Measurements from ENCODE around the gene IGFBP7. TPM values are rescaled to one million over a fixed set of nuclear protein-coding genes. Genes with fewer than 3 reads are reported as not detected.

IGFBP7 gene
- total RNA-seq, 2 experiments from 2014 or later: not detected

DNA sequence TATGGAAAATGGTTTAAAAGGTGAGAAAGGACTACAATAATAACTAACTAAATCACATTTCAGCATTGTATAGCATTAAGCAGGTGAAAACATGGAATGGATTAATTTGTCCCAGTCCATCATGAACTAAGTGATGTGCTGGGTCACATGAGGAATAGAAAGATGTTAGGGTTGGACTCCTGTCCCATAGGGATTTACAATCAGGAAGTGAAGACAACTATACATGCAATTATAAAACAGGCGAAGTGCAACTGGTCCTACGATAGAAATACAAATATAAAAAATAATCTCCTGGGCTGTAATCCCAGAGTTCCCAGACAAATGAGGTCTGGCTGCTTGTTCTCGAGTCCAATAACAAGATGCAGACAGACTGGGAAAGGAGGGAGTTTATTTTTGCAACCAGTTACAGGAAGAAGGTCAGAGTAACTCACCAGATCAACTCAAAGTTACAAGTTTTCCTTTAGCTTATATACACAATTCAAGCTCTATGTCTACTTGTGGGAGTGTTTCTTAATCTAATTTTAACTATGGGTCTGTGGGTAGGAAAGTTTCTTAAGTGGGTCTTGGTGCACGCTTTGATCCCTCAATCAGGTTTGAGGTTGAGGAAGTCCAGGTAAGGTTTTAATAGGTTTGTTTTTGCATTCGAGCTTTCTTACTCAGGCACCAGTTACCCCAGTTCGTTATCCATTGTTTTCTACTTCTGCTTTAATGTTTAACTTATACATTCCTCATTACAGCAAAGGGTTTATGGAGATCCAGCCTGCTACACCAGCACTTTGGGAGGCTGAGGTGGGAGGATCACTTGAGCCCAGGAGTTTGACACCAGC, 50.1 kb downstream of the IGFBP7 start:
- no peak for ATAC-seq
- H3K36me3 Mint-ChIP-seq (ENCODE audit: low read depth): no peaks in the 10 kb centered on the region
- intact Hi-C loops (cut with micrococcal nuclease): no loop called here
- DNase-seq: no peak
- no peak overlapping the region for H3K4me3 Mint-ChIP-seq
- H3K4me1 Mint-ChIP-seq (ENCODE audit: low read depth): no peaks in the 10 kb centered on the region
- TF ChIP-seq, protein P1, sequence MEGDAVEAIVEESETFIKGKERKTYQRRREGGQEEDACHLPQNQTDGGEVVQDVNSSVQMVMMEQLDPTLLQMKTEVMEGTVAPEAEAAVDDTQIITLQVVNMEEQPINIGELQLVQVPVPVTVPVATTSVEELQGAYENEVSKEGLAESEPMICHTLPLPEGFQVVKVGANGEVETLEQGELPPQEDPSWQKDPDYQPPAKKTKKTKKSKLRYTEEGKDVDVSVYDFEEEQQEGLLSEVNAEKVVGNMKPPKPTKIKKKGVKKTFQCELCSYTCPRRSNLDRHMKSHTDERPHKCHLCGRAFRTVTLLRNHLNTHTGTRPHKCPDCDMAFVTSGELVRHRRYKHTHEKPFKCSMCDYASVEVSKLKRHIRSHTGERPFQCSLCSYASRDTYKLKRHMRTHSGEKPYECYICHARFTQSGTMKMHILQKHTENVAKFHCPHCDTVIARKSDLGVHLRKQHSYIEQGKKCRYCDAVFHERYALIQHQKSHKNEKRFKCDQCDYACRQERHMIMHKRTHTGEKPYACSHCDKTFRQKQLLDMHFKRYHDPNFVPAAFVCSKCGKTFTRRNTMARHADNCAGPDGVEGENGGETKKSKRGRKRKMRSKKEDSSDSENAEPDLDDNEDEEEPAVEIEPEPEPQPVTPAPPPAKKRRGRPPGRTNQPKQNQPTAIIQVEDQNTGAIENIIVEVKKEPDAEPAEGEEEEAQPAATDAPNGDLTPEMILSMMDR (IDR thresholded peaks at IDR 0.05): no peak
- H3K27me3 Mint-ChIP-seq: peaks cover 15% of the 10 kb centered on the region
- ChIA-PET POLR2A (no interaction called here), CTCF (no interaction called here)
- H3K9me3 Mint-ChIP-seq: peaks cover 3% of the 10 kb centered on the region
- H3K27ac Mint-ChIP-seq: no peak overlapping the region

DNA sequence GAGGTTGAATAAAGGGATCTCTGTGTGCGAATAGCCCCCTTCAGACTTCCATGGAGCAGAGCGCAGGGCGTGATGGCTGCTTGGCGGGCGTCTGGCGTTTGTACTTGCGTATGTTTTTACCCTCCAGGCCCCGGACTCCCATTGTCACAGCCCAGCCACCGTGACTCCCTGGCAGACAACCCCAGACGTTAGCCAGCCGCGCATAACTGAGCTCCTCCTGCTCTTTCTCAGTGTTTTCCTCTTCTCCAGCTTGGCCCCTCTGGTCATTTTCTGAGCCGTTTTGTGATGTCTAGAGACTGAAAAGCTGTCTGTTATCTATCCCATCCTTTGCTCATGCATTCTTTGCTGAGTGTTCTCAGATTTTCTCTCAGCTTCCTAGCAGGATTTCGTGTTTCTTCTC, 54.3 kb downstream of the IGFBP7 start:
- TF ChIP-seq, protein P1 (IDR thresholded peaks at IDR 0.05): no peak
- Mint-ChIP-seq H3K27me3 (peaks cover 15% of the 10 kb centered on the region), H3K4me3 (no peak overlapping the region), H3K27ac (no peak overlapping the region), H3K4me1 (ENCODE audit: low read depth) (no peaks in the 10 kb centered on the region), H3K36me3 (ENCODE audit: low read depth) (no peaks in the 10 kb centered on the region), H3K9me3 (peaks cover 3% of the 10 kb centered on the region)
- ATAC-seq: no peak
- POLR2A ChIA-PET: no interaction called here
- intact Hi-C loops (cut with micrococcal nuclease): no loop called here
- no peak for DNase-seq
- CTCF ChIA-PET: no interaction called here

DNA sequence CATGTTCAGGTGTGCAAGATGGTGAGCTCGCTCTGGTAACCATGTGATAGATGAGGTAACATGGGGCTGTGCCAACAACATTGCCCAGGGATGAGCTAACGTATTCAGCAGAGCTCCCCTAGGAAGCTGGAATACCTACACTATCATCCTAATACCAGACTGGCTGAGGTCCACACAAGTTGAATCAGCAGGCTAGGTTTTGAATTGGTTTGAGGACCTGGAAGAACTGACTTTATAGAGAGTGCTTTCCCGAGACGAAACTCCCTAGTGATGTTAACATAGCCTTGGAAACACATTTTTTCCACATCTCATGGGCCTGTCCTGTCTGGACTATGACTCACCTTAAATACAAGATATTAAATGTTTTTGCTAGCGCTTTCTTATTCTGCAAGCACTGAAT, 56.7 kb downstream of the IGFBP7 start:
- H3K4me3 Mint-ChIP-seq: no peak overlapping the region

DNA sequence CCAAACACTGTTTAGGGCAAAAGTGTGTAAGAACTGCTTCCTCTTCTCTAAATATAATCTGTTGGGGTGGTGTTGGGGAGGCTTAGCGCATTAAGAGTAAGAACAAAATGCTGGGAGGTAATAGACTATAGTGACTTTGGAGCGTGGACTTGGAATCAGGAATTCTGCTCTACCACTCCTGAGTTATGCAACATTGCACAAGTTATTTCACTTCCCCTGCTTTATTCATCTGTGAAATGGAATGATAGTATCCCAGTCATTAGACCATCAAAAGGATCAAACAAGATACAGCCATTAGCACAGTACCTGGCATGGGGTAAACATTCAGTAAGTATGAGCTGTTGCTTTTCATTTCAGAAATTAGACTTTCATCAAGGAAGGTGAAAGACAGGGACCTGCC, 58.7 kb downstream of the IGFBP7 start:
- no peaks in the 10 kb centered on the region for H3K4me1 Mint-ChIP-seq (ENCODE audit: low read depth)
- no peak overlapping the region for H3K27ac Mint-ChIP-seq
- ATAC-seq: no peak
- ChIA-PET POLR2A (no interaction called here), CTCF (no interaction called here)
- peaks cover 10% of the 10 kb centered on the region for H3K27me3 Mint-ChIP-seq
- intact Hi-C loops (cut with micrococcal nuclease): no loop called here
- no peaks in the 10 kb centered on the region for H3K36me3 Mint-ChIP-seq (ENCODE audit: low read depth)
- DNase-seq: no peak
- H3K4me3 Mint-ChIP-seq: no peak overlapping the region
- H3K9me3 Mint-ChIP-seq: no peaks in the 10 kb centered on the region
- TF ChIP-seq, protein P1 (IDR thresholded peaks at IDR 0.05): no peak

More for the DNA sequence above, 56.7 kb downstream of the IGFBP7 start:
- H3K9me3 Mint-ChIP-seq: no peaks in the 10 kb centered on the region
- TF ChIP-seq, protein P1 (IDR thresholded peaks at IDR 0.05): no peak
- H3K36me3 Mint-ChIP-seq (ENCODE audit: low read depth): no peaks in the 10 kb centered on the region
- ATAC-seq: no peak
- no peaks in the 10 kb centered on the region for H3K4me1 Mint-ChIP-seq (ENCODE audit: low read depth)
- DNase-seq: no peak
- ChIA-PET CTCF (no interaction called here), POLR2A (no interaction called here)
- H3K27ac Mint-ChIP-seq: no peak overlapping the region
- H3K27me3 Mint-ChIP-seq: peaks cover 11% of the 10 kb centered on the region
- intact Hi-C loops (cut with micrococcal nuclease): no loop called here

DNA sequence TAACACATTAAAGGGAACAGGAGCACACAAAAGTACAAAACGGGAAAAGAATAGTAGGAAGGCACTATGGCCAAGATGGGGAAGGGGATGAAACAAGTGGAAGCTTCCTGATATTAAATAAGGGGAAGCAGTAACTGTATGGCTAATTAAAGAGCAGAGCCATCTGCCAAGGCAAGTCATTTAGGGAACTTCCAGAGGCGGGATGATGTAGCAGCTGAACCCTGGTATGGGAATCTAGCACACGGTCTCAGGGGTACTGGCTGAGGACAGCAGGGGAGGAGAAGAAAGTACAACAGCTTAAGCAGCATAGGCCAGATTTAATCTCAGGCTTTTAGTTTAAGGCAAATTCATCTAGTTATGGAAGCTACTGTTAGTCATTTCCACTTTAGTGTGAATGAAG, 59.1 kb downstream of the IGFBP7 start:
- no peak overlapping the region for H3K27ac Mint-ChIP-seq
- H3K4me1 Mint-ChIP-seq (ENCODE audit: low read depth): no peaks in the 10 kb centered on the region
- no peaks in the 10 kb centered on the region for H3K9me3 Mint-ChIP-seq
- ATAC-seq: no peak
- TF ChIP-seq, protein P1 (IDR thresholded peaks at IDR 0.05): no peak
- DNase-seq: no peak
- intact Hi-C loops (cut with micrococcal nuclease): no loop called here
- H3K27me3 Mint-ChIP-seq: peaks cover 8% of the 10 kb centered on the region
- no peaks in the 10 kb centered on the region for H3K36me3 Mint-ChIP-seq (ENCODE audit: low read depth)
- ChIA-PET CTCF (no interaction called here), POLR2A (no interaction called here)
- H3K4me3 Mint-ChIP-seq: no peak overlapping the region

All from activated CD8-positive, alpha-beta T cell treated with anti-CD3 and anti-CD28 coated beads for 36 hours (primary cell).